Fibroblast of skin of abdomen (primary cell): Measurements from ENCODE around the gene TSHZ2.

ENCODE experiments used
- DNase-seq: peaks from one replicate; pipeline ENCODE4 v3.0.0-alpha.2; 2013

Gene TSHZ2

DNA sequence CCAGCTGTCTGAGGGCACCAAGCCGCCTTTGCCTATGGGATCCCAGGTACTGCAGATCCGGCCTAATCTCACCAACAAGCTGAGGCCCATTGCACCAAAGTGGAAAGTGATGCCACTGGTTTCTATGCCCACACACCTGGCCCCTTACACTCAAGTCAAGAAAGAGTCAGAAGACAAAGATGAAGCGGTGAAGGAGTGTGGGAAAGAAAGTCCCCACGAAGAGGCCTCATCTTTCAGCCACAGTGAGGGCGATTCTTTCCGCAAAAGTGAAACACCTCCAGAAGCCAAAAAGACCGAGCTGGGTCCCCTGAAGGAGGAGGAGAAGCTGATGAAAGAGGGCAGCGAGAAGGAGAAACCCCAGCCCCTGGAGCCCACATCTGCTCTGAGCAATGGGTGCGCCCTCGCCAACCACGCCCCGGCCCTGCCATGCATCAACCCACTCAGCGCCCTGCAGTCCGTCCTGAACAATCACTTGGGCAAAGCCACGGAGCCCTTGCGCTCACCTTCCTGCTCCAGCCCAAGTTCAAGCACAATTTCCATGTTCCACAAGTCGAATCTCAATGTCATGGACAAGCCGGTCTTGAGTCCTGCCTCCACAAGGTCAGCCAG, 283.0 kb downstream of the TSHZ2 start:
- DNase-seq, result no peak

DNA sequence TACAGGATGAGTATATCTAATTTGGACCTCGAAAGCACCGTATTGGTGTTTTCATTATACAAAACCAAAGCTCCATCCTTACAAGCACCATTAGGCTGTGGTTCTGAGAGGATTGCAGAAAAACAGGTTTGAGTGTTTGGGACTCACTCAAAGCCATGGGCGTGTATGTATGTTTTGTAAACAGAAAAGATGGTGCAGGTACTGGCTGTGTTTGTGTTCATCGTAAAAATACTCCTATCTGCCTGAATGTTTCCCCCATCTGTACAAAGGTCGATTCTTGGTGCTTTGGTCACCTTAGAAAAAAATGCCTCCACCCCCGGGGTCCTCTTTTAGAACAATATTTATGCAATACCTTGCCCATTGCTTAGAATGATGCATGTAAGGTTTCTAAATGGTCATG, 286.6 kb downstream of the TSHZ2 start:
- no peak for DNase-seq

GRCh38 chr20:53260168-53260567, 288.0 kb downstream of the TSHZ2 start:
- DNase-seq, result no peak

DNA sequence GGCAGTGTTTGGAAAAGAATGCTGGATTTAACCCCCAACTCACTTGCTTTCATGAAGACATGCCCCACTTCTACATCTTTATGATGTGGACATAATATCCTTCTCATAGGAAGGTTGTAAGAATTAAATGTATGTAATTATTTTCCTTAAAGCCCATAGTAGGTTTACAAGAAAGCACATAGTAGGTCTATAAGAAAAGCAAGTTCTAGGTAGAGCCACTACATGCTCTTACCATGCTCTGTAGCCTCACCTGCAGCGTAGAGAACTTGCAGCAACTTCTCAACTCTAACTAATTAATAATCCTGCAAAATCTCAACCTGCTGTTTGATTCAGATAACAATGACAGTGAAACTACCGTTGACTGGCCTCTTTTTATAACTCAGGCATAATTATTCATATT, 288.4 kb downstream of the TSHZ2 start:
- DNase-seq, result no peak

DNA sequence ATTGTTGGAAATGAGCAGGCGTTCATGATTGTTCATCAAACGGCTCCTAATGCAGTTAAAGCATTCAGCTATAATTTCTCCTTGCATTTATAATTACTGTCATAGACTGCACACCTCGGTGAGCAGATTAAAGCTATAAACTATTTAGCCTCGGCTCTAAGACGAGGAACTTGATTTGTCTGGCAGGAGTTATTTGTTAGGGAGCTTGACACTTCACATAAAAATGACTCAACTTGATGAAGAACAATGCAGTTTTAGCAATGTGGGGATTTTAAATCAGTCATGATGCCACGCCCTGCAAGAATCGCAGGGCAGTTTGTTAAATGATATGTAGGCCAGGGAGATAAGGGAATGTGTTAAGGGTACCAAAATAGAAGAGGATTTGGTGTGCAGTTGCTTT, 290.2 kb downstream of the TSHZ2 start:
- DNase-seq, result no peak

DNA sequence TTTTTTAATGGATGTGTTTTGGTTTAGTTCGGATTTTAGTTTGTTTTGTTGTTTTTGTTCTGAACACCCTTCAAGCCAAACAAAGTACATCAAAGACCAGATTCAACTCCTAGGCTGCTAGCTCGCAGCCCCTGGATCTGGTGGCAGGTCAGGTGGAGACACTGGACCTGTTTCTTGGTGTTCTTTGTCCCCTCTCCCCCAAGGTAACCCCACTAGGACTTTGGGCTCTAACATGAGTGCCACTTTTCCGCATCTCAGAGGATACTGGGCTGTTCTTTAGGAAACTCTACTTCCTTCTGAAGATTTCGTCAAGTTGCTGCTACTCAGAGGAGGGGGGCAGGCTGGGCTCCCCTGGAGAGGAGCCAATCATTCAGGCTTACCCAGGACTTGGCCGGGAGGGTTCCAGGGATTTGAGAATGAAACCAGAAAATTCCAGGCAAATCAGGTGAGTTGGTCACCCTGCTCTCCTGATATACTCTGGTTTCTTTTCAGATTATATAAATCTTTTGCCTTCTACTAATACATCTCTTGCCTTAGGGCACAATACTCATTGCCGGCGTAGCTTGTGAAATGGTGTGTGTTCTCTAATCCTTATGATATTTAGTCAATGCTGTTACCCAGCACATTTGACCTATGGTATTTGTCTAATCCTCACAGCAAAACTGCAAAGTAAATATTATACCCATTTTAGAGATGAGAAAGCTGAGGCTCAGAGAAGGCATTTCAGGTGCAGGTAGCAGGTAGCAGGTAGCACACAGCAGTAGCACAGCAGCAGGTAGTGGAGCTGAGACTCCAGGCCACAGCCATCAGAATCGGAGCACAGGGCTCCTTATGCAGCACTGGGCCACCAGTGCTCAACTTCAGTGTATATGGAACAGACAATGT, 291.6 kb downstream of the TSHZ2 start:
- no peak for DNase-seq

DNA sequence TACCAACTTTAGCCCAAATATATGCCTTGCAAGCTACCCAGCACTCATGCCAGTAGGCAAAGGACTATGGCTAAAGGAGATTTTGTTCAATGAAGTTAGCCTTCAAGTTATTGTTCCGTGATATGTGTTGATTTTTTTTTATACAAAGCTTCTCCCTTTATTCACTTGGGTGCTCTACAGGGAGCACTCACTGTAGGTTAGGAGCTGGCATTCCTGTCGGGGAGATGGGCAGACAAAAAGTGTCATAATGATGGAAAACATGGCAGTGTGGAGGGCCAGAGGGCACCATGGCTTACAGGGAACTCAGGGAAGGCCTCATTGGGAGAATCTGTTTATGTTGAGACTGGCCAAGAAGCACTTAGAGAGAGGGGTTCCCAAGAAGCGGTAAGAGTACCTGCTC, 292.4 kb downstream of the TSHZ2 start:
- no peak for DNase-seq

DNA sequence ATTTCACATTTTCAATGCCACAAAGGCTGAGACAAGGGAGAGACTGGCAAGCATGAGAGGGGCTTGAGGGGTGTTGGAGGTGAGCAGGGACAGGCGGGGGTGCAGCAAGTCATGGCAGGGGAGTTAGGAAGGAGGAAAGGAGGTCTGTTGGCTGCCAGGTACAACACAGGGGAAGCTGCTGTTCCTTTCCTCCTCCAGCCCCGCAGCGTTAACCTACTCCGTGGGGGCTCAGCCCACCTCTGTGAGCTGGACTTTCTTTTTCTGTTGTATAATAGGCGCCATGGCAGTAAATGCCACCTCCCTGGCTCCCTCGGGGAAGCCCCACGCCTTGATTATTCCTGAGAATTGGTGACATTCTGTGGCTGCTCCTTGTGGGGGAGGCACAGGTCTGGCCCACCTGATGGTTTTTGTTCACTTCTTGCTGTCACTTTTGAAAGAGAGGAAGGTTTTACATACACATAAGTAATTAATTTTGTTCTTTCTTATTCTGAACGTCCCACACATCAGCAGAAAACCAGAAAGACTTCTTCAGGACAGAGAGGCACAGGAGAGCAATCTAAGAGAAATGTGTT, 293.2 kb downstream of the TSHZ2 start:
- no peak for DNase-seq

DNA sequence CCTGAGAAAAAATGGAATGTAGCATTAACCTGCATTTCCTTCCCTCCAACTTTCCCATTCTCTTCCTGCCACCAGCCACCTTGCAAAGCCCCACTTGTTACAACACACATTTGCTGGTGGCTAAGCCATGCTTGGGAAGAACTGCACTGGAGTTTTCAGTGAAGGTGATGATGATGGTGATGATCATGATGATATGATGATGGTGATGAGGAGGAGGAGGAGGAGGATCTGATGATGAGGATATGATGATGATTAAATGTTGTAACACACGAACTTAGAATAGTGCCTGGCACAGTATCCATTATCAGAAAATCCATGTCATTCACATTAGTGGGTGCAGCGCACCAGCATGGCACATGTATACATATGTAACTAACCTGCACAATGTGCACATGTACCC, 297.2 kb downstream of the TSHZ2 start:
- no peak for DNase-seq

GRCh38 chr20:53270792-53271375, 298.7 kb downstream of the TSHZ2 start:
- DNase-seq, result no peak

GRCh38 chr20:53274365-53274764, 302.2 kb downstream of the TSHZ2 start:
- DNase-seq, result no peak

DNA sequence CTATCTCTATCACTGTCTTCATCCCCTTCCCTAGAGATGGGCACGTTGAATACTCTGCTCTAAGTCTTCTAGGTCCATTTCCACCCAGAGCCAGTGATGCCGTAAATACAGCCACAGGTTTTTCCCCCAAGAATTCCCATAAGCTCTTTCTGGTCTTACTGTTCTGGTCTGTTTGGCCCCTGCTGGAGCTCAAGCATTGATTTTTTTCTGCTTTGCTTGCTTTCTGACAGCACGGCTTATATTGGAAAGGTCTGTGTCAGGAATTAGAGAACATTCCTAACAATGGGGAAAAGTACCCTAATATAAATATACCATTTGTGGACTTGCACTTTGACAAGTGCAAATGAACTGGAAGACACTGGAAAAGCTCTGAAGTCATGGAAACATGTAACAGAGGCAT, 302.6 kb downstream of the TSHZ2 start:
- no peak for DNase-seq

DNA sequence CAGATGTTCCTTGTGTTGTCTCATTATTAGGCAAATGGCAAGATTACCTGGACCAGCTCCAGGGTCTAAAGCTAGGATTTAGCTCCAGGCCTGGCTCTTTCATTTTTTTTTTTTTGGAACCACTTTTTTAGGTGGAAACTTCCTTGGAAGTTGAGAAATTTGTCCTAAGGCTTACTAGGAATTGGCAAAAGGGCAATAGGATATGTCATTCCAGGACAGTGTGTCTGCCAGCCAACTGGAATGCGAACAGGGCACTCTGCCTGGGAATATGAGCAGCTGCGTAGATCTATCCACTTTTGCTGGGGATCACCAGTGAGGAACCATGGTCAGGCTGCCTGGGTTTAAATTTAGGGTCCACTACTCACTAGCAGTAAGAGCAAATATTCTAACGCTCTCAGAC, 304.0 kb downstream of the TSHZ2 start:
- no peak for DNase-seq

DNA sequence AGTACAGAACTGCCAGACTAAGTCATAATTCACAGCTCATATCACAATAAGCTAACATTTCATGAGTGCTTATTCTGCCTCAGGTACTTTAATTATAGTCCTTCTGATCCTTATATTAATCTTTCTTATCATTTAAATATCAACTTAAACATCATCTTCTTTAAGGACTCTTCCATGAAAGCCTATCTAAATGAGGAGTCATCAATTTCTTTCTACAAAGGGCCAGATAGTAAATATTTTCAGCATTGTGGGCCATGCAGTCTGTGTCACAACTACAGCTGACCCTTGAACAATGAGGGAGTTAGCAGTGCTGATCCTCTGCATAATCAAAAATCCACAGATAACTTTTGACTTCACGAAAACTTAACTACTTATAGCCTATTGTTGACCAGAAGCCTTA, 306.4 kb downstream of the TSHZ2 start:
- no peak for DNase-seq

GRCh38 chr20:53279735-53280134, 307.6 kb downstream of the TSHZ2 start:
- no peak for DNase-seq

- DNase-seq, result no peak
Observed at GRCh38 chr20:53281557-53282117, 309.5 kb downstream of the TSHZ2 start.

DNA sequence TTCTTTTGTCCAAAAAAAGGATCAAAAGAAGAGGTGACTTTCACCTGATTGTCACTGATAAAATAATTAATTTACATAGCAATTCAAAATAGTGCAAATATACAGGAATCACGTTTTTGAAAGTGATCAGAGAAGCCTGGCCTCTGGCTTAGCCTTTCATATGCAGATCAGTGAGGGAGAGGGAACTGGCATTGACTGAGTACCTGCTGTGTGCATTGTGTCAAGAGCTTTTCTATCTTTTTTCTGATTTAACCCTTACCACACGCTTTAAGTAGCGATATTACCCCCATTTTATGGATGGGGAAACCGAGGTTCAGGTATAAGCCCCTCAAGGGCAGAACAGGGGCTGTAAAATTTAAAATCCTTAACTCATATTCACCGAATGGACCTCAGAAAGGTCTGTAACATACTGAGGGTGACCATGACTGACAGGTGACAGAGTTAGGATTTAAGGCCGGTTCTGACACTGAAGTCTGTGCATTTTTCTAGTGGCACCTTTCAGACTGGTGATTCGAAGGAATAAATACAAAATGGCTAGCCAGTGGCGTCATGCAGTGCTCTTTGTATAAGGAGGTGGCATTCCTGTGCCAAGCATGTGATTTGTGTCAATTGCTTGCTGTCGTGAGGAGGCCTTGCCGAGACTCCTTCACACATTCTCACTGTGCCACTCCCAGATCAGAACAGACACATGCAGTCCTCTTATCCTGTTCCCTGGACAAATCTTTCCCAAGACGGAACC, 310.2 kb downstream of the TSHZ2 start:
- DNase-seq, result no peak

DNA sequence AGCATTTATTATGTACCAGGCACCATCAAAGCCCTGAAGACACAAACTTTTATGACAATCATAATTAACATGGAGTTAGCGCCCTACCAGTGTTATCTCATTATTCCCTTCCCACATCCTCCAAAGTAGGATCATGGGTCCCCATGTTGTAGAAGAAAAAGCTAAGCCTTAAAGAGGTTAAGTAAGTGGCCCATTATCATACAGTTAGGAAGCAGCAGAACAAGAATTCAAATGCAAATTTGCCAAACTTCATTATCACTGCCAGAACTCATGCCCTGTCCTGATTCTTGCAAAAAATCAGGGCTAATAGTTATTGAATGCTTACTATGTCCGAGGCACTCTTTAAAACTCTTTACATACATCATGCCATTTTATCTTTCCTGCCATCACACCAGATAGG, 310.9 kb downstream of the TSHZ2 start:
- no peak for DNase-seq

GRCh38 chr20:53283597-53283996, 311.4 kb downstream of the TSHZ2 start:
- no peak for DNase-seq

DNA sequence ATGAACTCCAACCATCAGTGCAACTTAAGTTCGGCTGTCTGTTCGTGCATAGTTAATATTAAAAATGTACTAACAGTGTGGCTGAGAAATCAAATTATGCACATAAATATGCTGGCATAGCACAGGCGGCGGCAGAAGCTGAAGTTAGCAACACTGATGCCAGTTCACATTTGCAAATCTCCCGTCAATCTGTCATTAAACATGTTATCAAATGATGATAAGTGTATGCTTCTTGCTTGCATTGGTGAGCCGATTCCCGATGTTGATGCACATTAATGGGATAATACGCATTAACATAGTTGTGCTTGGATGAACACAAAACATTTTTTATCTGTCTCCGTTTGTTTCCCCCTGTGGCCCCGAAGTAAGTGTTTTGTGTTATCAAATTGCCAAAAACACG, 312.1 kb downstream of the TSHZ2 start:
- no peak for DNase-seq

- DNase-seq, result no peak
Observed at GRCh38 chr20:53284696-53285095, 312.5 kb downstream of the TSHZ2 start.

DNA sequence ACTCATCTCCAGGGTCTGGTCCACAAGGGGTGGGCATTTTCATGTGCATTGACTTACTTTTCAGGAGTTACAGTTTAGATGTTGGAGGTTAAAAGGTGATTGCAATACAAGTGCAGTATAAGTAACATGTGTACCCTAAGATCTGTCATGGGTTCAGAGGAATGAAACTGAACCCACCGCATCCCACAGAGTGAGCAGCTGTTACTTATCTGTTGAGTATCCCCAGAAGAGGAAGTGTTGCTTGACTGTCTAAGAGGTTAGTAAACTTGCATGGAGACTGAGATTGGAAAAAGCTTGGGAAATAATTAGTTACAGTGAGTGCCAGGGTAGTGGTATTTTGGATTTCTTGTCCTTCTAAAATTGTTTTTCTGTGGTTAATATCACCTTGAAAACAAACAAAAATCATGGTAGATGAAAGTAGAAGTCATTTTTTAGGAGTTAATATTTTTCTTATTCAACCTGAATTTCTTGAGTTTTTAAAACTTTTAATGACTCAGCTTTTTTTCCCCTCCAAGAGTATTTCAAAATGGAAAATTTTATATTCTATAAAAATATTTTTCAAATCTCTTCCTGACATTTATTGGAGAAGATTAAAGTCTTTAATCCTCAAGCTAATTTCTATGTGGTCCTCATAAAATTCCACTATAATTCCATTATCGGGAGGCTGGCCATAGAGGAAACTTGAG, 315.3 kb downstream of the TSHZ2 start:
- no peak for DNase-seq
